Renal cortex interstitium (tissue), 15 donors: ENCODE measurements around the gene RDH16. TPM values are rescaled to one million over a fixed set of nuclear protein-coding genes. Genes with fewer than 3 reads are reported as not detected.

Source experiments
- DNase-seq, 11 donors: peaks; one replicate each; pipeline ENCODE4 v3.0.0-alpha.2; 2013; ENCODE audit warnings: low read depth in 9 of 11, low spot score in 4 of 11; ENCODE audit errors: extremely low read depth in 1 of 11
- long read RNA-seq, 16 experiments: transcript quantifications; one replicate each; lab custom pipeline, GENCODE V29; 2026
- polyA plus RNA-seq, 3 donors: library from polyadenylated mRNA; unstranded; fragments of 120-200 nt; gene quantifications; one replicate each; pipeline ENCODE4 v1.2.1, GENCODE V29; 2013; ENCODE audit not compliant: insufficient read length in 3 of 3

The RDH16 gene
- polyA plus RNA-seq: 1 to 10 TPM in 1 of 3 donors, under 1 TPM in 2; 0.65 to 1.3 (median 0.75) TPM
- long read RNA-seq, donor 1: 0 reads
- long read RNA-seq, donor 2: 0 reads
- long read RNA-seq, donor 3: 0 reads
- long read RNA-seq, donor 4: 0 reads
- long read RNA-seq, donor 5: 0 reads
- long read RNA-seq, donor 6: 0 reads
- long read RNA-seq, donor 7: 0 reads
- long read RNA-seq, donor 8: 0 reads
- long read RNA-seq, donor 9: 0 reads
- long read RNA-seq, donor 10: 0 reads
- long read RNA-seq, donor 11: 0 reads
- long read RNA-seq, donor 12: 0 reads
- long read RNA-seq, donor 13: 0 reads
- long read RNA-seq, donor 14: 0 reads
- long read RNA-seq, donor 15: 0 reads
- long read RNA-seq, donor 16, partial matches to known transcripts: 0 of 1 reads
- long read RNA-seq, donor 16, other reads (novel, unspliced or antisense): 0 of 1 reads

- no peak for DNase-seq
These were observed at the start of gene RDH16 for GRCh38 chr12:56957229-56958052. RDH16 (minus strand) TSS chr12:56957608; CDS start chr12:56957462, 146 bp downstream.

GRCh38 chr12:57006809-57007475 lies 49.5 kb upstream of the RDH16 start:
- DNase-seq: no peak

- peak in 4 of 11 donors; percentile 48 to 60 (median 53) for DNase-seq
These were observed 48.8 kb upstream of the RDH16 start, which contains the start of gene ZBTB39 for GRCh38 chr12:57005980-57006808. ZBTB39 (minus strand) TSS chr12:57006546; CDS start chr12:57004917, 1,629 bp downstream.

GRCh38 chr12:57004651-57005050 lies 47.2 kb upstream of the RDH16 start:
- DNase-seq: no peak

GRCh38 chr12:57003395-57003794 lies 46.0 kb upstream of the RDH16 start:
- no peak for DNase-seq

- peak in 3 of 11 donors; percentile 40 to 44 (median 43) for DNase-seq
These were observed 44.1 kb upstream of the RDH16 start for GRCh38 chr12:57001448-57001906.

- DNase-seq: no peak
These were observed 43.0 kb upstream of the RDH16 start for GRCh38 chr12:57000393-57000792.

GRCh38 chr12:56999456-56999855 lies 42.0 kb upstream of the RDH16 start:
- no peak for DNase-seq

GRCh38 chr12:56998981-56999380 lies 41.6 kb upstream of the RDH16 start:
- DNase-seq: no peak

GRCh38 chr12:56998316-56998715 lies 40.9 kb upstream of the RDH16 start:
- DNase-seq: no peak

GRCh38 chr12:56996793-56997545 lies 39.6 kb upstream of the RDH16 start:
- DNase-seq: no peak

GRCh38 chr12:56995930-56996496 lies 38.6 kb upstream of the RDH16 start:
- DNase-seq: no peak

- DNase-seq: no peak
These were observed 38.0 kb upstream of the RDH16 start for GRCh38 chr12:56995201-56995929.

GRCh38 chr12:56994231-56994746 lies 36.9 kb upstream of the RDH16 start:
- DNase-seq: no peak

- DNase-seq: no peak
These were observed 35.9 kb upstream of the RDH16 start for GRCh38 chr12:56993346-56993745.
